Loucy (cell line): Measurements from ENCODE around the gene MCM3AP.

ENCODE experiments used
- H2AFZ ChIP-seq: fragments of 200-600 bp; sonication (generic); 2 replicates; pipeline ENCODE4 v1.6.0; 2016; ENCODE audit warnings: antibody characterized with exemption, mild to moderate bottlenecking, low read length, moderate library complexity
- H3F3A ChIP-seq: fragments of 200-600 bp; 2 replicates; pipeline ENCODE4 v1.6.0; 2016; ENCODE audit warnings: antibody characterized with exemption, low read depth, mild to moderate bottlenecking
- H3K27me3 ChIP-seq: fragments of 200-600 bp; sonication (generic); 2 replicates; pipeline ENCODE4 v1.6.1; 2014; ENCODE audit warnings: low read length, mild to moderate bottlenecking; ENCODE audit not compliant: insufficient read depth, poor library complexity, severe bottlenecking
- H3K36me3 ChIP-seq: fragments of 200-600 bp; sonication (generic); 2 replicates; pipeline ENCODE4 v1.6.1; 2016; ENCODE audit warnings: low read length; ENCODE audit not compliant: insufficient read depth
- H3K4me1 ChIP-seq: fragments of 200-600 bp; sonication (generic); 2 replicates; pipeline ENCODE4 v1.5.1; 2014; ENCODE audit warnings: low read length, mild to moderate bottlenecking; ENCODE audit not compliant: insufficient read depth, poor library complexity, severe bottlenecking
- H3K4me2 ChIP-seq: fragments of 200-600 bp; sonication (generic); 2 replicates; pipeline ENCODE4 v1.6.0; 2014; ENCODE audit warnings: antibody characterized with exemption, low read length, low read depth, mild to moderate bottlenecking; ENCODE audit not compliant: poor library complexity, severe bottlenecking
- H3K4me3 ChIP-seq: fragments of 200-600 bp; sonication (generic); 2 replicates; pipeline ENCODE4 v1.5.1; 2014; ENCODE audit warnings: low read length, mild to moderate bottlenecking, mixed read lengths; ENCODE audit not compliant: poor library complexity, severe bottlenecking
- H3K79me2 ChIP-seq: fragments of 200-600 bp; sonication (generic); 2 replicates; pipeline ENCODE4 v1.6.1; 2014; ENCODE audit warnings: low read length; ENCODE audit not compliant: insufficient read depth
- H3K9ac ChIP-seq: fragments of 200-600 bp; sonication (generic); 2 replicates; pipeline ENCODE4 v1.6.0; 2014; ENCODE audit warnings: mild to moderate bottlenecking, low read depth, low read length, moderate library complexity; ENCODE audit not compliant: poor library complexity, severe bottlenecking
- H3K9me2 ChIP-seq: fragments of 200-600 bp; sonication (generic); replicated peaks from 2 replicates; pipeline ENCODE4 v1.6.1; 2016; ENCODE audit warnings: low read depth, low read length, mixed read lengths
- H3K9me3 ChIP-seq: fragments of 200-600 bp; sonication (generic); 2 replicates; pipeline ENCODE4 v1.6.1; 2014; ENCODE audit warnings: mild to moderate bottlenecking, antibody characterized with exemption, low read length, low read depth; ENCODE audit not compliant: insufficient read depth
- H4K20me1 ChIP-seq: fragments of 200-600 bp; sonication (generic); 2 replicates; pipeline ENCODE4 v1.6.0; 2014; ENCODE audit warnings: antibody characterized with exemption, low read length, mild to moderate bottlenecking; ENCODE audit not compliant: insufficient read depth, poor library complexity, severe bottlenecking
- EZH2phosphoT487 ChIP-seq: fragments of 200-600 bp; IDR thresholded peaks from 2 replicates; pipeline ENCODE4 v1.6.1; 2018; ENCODE audit warnings: antibody characterized with exemption, mild to moderate bottlenecking, moderate library complexity, borderline replicate concordance
- TF ChIP-seq, protein P1 (sequence below): fragments of 200-600 bp; sonication (generic); conservative IDR thresholded peaks from 2 replicates; pipeline ENCODE4 v1.5.1; 2014; ENCODE audit warnings: mild to moderate bottlenecking, antibody characterized with exemption, low read length

The MCM3AP gene

DNA sequence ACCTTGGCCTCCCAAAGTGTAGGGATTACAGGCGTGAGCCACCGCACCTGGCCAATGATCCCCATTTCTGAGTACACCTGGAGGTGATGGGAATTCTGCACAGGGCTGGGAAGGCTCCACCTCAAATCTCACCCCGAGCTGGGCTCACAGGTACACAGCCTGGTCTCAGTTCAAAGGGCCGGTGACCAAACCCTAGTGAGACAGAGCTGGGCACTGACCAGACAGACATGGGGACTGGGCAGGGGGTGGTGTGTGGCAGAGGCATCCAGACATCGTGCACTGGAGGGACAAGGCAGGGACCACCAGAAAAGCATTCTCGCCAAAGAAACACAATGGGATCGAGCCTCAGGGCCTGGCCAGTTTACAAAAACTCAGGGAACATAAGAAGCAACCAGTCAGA lies 74.0 kb downstream of the MCM3AP start:
- peaks cover 2% of the 10 kb centered on the region for H4K20me1 ChIP-seq
- no peak overlapping the region for H3K9ac ChIP-seq
- no peak overlapping the region for H2AFZ ChIP-seq
- no peak overlapping the region for H3K4me2 ChIP-seq
- TF ChIP-seq, protein P1, sequence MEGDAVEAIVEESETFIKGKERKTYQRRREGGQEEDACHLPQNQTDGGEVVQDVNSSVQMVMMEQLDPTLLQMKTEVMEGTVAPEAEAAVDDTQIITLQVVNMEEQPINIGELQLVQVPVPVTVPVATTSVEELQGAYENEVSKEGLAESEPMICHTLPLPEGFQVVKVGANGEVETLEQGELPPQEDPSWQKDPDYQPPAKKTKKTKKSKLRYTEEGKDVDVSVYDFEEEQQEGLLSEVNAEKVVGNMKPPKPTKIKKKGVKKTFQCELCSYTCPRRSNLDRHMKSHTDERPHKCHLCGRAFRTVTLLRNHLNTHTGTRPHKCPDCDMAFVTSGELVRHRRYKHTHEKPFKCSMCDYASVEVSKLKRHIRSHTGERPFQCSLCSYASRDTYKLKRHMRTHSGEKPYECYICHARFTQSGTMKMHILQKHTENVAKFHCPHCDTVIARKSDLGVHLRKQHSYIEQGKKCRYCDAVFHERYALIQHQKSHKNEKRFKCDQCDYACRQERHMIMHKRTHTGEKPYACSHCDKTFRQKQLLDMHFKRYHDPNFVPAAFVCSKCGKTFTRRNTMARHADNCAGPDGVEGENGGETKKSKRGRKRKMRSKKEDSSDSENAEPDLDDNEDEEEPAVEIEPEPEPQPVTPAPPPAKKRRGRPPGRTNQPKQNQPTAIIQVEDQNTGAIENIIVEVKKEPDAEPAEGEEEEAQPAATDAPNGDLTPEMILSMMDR = no peak
- no peak for TF ChIP-seq EZH2phosphoT487
- H3K9me2 ChIP-seq = no peaks in the 10 kb centered on the region
- no peaks in the 10 kb centered on the region for H3F3A ChIP-seq
- peaks cover 64% of the 10 kb centered on the region; the same call in 1 of the 2 replicates for H3K36me3 ChIP-seq
- no peak overlapping the region for H3K4me3 ChIP-seq
- no peaks in the 10 kb centered on the region for H3K4me1 ChIP-seq
- no peaks in the 10 kb centered on the region for H3K9me3 ChIP-seq
- no peaks in the 10 kb centered on the region for H3K27me3 ChIP-seq
- peaks cover 6% of the 10 kb centered on the region; the same call in 1 of the 2 replicates for H3K79me2 ChIP-seq

DNA sequence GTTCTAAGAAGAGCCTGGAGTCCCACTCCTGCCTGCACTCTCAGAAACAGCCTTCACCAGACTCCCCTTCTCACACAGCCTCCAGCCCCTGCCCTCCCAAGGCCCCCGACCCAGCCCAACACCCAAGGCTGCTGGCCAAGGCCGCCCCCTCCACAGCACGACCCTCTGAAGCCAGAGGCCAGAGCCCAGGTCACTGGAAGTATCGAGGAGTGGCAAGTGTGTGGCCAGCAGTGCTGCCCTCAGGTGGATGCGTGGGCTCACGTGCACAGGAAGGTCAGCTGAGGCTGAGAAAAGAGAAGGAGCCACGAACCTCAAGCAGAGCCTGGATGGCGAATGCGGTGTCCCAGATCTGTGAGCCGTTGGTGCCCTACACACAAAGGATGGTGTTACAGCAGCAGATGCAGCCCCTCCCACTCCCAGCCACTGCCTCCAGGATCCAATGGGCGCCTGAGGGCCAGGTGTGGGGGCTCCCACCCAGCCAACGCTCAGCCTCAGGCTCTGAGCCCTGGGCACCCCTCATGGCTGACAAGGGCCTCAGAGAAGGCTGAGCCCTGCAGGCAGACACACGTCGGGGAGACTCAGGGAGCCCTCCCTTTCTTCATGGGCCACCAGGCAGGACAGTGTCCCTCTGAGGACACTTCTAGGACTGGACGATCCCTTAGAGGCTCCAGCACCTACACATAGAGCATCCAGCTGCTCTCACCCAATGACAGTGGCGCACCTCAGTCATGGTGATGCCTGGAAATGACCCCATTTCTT lies 74.9 kb downstream of the MCM3AP start:
- H4K20me1 ChIP-seq = peaks cover 2% of the 10 kb centered on the region
- no peaks in the 10 kb centered on the region for H3K79me2 ChIP-seq
- H3K4me1 ChIP-seq = no peaks in the 10 kb centered on the region
- H3K9me2 ChIP-seq = no peaks in the 10 kb centered on the region
- H2AFZ ChIP-seq = no peak overlapping the region
- no peaks in the 10 kb centered on the region for H3K27me3 ChIP-seq
- H3K9me3 ChIP-seq = no peaks in the 10 kb centered on the region
- no peak overlapping the region for H3K4me2 ChIP-seq
- peaks cover 64% of the 10 kb centered on the region; the same call in 1 of the 2 replicates for H3K36me3 ChIP-seq
- no peak overlapping the region for H3K9ac ChIP-seq
- no peak for TF ChIP-seq EZH2phosphoT487
- TF ChIP-seq, protein P1 = peak; percentile 26; the same call in 1 of the 2 replicates
- no peak overlapping the region for H3K4me3 ChIP-seq
- H3F3A ChIP-seq = no peaks in the 10 kb centered on the region

DNA sequence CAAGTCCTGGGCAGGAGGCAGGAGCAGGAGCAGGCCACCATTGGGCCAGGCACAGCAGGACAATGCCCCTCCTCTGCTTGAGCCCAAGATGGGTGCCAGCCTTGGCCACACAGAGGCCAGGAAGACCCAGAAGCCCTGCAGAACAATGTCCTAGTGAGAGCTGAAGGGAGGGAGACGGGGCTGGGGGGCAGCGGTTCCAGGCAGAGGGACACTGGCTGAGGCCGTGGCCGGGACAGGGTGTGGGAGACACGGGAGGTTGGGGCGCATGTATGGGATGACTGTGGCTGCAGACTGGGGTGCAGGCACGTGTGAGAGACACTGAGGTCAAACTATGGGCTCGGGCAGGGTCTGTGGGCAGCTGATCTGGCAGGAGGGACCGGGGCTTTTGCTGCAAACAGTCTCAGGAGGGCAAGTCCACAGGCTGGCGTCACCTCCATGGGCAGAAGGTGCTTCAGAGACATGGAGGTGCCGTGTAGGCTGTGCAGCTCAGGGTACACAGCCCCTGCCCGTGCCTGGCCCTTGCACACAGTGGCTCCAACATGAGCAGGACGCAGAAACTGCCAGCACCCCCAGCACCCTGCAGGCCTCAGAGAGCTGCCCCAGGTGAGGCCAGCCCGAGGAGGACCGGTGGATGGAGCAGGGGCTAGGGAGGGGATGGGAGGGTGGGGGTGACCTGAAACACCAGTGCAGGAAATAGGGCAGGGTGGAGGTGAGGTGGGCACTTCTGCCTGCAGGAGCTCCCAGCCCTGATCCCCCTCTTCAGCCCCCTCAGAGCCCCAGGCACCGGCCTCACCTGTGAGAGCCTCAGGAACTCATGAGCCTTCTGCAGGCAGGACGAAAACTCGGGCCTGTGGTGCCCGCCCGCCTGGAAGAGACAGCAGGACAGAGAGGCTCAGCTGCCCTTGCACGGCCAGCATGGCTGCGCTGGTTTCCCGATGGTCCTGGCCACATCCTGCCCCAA lies 76.4 kb downstream of the MCM3AP start:
- H3K9ac ChIP-seq = no peak overlapping the region
- no peaks in the 10 kb centered on the region for H3K79me2 ChIP-seq
- H3K9me3 ChIP-seq = no peaks in the 10 kb centered on the region
- H3K4me2 ChIP-seq = no peak overlapping the region
- H3K4me3 ChIP-seq = no peak overlapping the region
- peaks cover 68% of the 10 kb centered on the region; the same call in 1 of the 2 replicates for H3K36me3 ChIP-seq
- no peak overlapping the region for H2AFZ ChIP-seq
- H3K4me1 ChIP-seq = no peaks in the 10 kb centered on the region
- H3K9me2 ChIP-seq = no peaks in the 10 kb centered on the region
- no peaks in the 10 kb centered on the region for H3F3A ChIP-seq
- TF ChIP-seq, protein P1 = no peak
- TF ChIP-seq EZH2phosphoT487 = no peak
- peaks cover 2% of the 10 kb centered on the region for H4K20me1 ChIP-seq
- no peaks in the 10 kb centered on the region for H3K27me3 ChIP-seq
